HepG2 (cell line): ENCODE measurements around the gene PDK2. TPM values are rescaled to one million over a fixed set of nuclear protein-coding genes. Genes with fewer than 3 reads are reported as not detected.
A peak's percentile ranks its signal among the peaks of the same experiment; 100 is the strongest.

ENCODE experiments used
- ARNTL ChIP-seq: sonication (generic); formaldehyde crosslinking; IDR thresholded peaks from 2 replicates; pipeline ENCODE4 v1.4.0; 2020; ENCODE audit warnings: mild to moderate bottlenecking, missing genetic modification reagents
- CBX5 ChIP-seq: sonication (generic); formaldehyde crosslinking; IDR thresholded peaks from 2 replicates; pipeline ENCODE4 v1.4.0; 2020; ENCODE audit warnings: missing genetic modification reagents, borderline replicate concordance
- EED ChIP-seq: sonication (generic); formaldehyde crosslinking; IDR thresholded peaks from 2 replicates; pipeline ENCODE4 v1.5.0; 2020; ENCODE audit warnings: mild to moderate bottlenecking, missing genetic modification reagents
- EP300 ChIP-seq, 3 experiments: sonication (generic) in 1 of 3; formaldehyde crosslinking in 1 of 3; IDR thresholded peaks; 2 replicates each; pipeline versions ENCODE4 v1.5.1 to v1.6.1; 2011 to 2020; ENCODE audit warnings: low read depth in 2 of 3, low read length in 2 of 3, borderline replicate concordance in 1 of 3, improper control_type of control experiment in 1 of 3, mild to moderate bottlenecking in 1 of 3, missing genetic modification reagents in 1 of 3, moderate library complexity in 1 of 3
- RFX1 ChIP-seq: fragments of 450-650 bp; IDR thresholded peaks from 2 replicates; pipeline ENCODE4 v1.6.1; 2017
- SOX5 ChIP-seq: IDR thresholded peaks from 2 replicates; pipeline ENCODE4 v1.6.1; 2016; ENCODE audit warnings: borderline replicate concordance
- STAG1 ChIP-seq: sonication (generic); formaldehyde crosslinking; IDR thresholded peaks from 2 replicates; pipeline ENCODE4 v1.4.0; 2020; ENCODE audit warnings: missing genetic modification reagents
- TBL1XR1 ChIP-seq: fragments of 150-350 bp; IDR thresholded peaks from 2 replicates; pipeline ENCODE4 v1.6.1; 2014; ENCODE audit warnings: borderline replicate concordance, low read length; ENCODE audit not compliant: partially characterized antibody
- ZFY ChIP-seq: sonication (generic); formaldehyde crosslinking; IDR thresholded peaks from 2 replicates; pipeline ENCODE4 v1.4.0; 2020; ENCODE audit warnings: missing genetic modification reagents
- ZNF180 ChIP-seq: sonication (generic); formaldehyde crosslinking; IDR thresholded peaks from 2 replicates; pipeline ENCODE4 v1.4.0; 2020; ENCODE audit warnings: low read depth, missing genetic modification reagents, borderline replicate concordance
- ZNF350 ChIP-seq: sonication (generic); formaldehyde crosslinking; IDR thresholded peaks from 2 replicates; pipeline ENCODE4 v1.4.0; 2020; ENCODE audit warnings: mild to moderate bottlenecking, low read depth, missing genetic modification reagents, borderline replicate concordance
- ZNF720 ChIP-seq: sonication (generic); formaldehyde crosslinking; IDR thresholded peaks from 2 replicates; pipeline ENCODE4 v1.4.0; 2020; ENCODE audit warnings: missing genetic modification reagents
- ZSCAN9 ChIP-seq: IDR thresholded peaks from 2 replicates; pipeline ENCODE4 v1.6.1; 2016; ENCODE audit warnings: borderline replicate concordance
- polyA plus RNA-seq, 8 experiments: library from polyadenylated mRNA; depleted of rRNA in 3 of 8; stranded (reverse) in 7 of 8; unstranded in 1 of 8; fragments of >200 nt; fragmentation: Illumina TruSeq in 4 of 8; extraction: Trizol in 4 of 8; gene quantifications; 2 replicates each; pipeline versions ENCODE4 v1.2.1 to v1.2.3, GENCODE V29; 2011 to 2016; ENCODE audit warnings: low read depth in 4 of 8, missing spikeins in 1 of 8, mixed read lengths in 1 of 8; ENCODE audit not compliant: insufficient read depth in 1 of 8
- total RNA-seq, 5 experiments: library from RNA; depleted of rRNA; stranded (reverse); fragments of >200 nt; fragmentation: Illumina TruSeq; extraction: Trizol; gene quantifications; 2 replicates each; pipeline ENCODE4 v1.2.3, GENCODE V29; 2016; ENCODE audit warnings: low read depth in 1 of 5
- TF ChIP-seq, protein P1 (sequence below): sonication (generic); formaldehyde crosslinking; IDR thresholded peaks from 2 replicates; pipeline ENCODE4 v1.4.0; 2020; ENCODE audit warnings: missing genetic modification reagents
- TF ChIP-seq, protein P2 (sequence below): sonication (generic); formaldehyde crosslinking; IDR thresholded peaks from 2 replicates; pipeline ENCODE4 v1.4.0; 2020; ENCODE audit warnings: missing genetic modification reagents
- TF ChIP-seq, protein P3 (sequence below): sonication (generic); formaldehyde crosslinking; conservative IDR thresholded peaks from 2 replicates; pipeline ENCODE4 v1.4.0; 2020; ENCODE audit warnings: missing genetic modification reagents
- TF ChIP-seq, protein P4 (sequence below): sonication (generic); formaldehyde crosslinking; IDR thresholded peaks from 2 replicates; pipeline ENCODE4 v1.5.0; 2020; ENCODE audit warnings: mild to moderate bottlenecking, missing genetic modification reagents

Gene PDK2
- total and polyA plus RNA-seq, 2 of the 13 experiments (the other 11 are each of a cell fraction or from before 2014, with no cell fraction given) = 18.5 to 59.7 TPM

DNA sequence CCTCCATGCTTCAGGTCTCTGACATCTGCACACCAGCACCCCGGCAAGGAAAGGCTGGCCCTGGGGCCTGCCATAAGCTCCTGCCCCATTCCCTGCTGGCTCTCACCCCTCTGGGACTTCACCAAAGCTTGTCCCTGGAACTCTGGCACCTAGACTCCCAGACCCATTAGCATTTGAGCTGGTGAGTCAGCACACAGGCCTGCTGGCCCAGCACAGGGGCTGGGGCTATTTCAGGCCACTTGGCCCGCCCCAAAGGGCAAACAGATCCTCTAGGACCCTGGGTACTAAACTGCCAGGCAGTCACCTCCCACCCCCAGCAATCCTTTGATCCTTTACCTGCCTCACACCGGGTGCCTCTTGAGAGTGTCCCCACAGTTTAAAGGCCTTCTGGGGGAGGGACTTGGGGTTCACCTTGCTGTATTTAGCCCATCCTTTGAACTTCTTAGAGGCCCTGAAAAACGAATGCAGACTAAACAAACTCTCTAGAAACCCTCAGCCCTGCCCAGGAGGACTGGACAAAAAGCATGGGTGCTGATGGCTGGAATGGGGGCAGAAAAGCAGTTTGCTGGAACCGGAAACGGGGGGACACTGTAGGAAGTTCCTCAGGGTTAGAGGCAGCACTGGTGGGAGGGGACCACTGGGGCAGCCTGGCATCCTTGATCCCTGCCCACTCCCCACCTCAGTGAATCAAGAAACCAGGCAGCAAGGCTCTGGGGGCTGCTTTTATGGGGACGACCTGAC, 38.0 kb downstream of the PDK2 start (continued):
- TF ChIP-seq, protein P1, sequence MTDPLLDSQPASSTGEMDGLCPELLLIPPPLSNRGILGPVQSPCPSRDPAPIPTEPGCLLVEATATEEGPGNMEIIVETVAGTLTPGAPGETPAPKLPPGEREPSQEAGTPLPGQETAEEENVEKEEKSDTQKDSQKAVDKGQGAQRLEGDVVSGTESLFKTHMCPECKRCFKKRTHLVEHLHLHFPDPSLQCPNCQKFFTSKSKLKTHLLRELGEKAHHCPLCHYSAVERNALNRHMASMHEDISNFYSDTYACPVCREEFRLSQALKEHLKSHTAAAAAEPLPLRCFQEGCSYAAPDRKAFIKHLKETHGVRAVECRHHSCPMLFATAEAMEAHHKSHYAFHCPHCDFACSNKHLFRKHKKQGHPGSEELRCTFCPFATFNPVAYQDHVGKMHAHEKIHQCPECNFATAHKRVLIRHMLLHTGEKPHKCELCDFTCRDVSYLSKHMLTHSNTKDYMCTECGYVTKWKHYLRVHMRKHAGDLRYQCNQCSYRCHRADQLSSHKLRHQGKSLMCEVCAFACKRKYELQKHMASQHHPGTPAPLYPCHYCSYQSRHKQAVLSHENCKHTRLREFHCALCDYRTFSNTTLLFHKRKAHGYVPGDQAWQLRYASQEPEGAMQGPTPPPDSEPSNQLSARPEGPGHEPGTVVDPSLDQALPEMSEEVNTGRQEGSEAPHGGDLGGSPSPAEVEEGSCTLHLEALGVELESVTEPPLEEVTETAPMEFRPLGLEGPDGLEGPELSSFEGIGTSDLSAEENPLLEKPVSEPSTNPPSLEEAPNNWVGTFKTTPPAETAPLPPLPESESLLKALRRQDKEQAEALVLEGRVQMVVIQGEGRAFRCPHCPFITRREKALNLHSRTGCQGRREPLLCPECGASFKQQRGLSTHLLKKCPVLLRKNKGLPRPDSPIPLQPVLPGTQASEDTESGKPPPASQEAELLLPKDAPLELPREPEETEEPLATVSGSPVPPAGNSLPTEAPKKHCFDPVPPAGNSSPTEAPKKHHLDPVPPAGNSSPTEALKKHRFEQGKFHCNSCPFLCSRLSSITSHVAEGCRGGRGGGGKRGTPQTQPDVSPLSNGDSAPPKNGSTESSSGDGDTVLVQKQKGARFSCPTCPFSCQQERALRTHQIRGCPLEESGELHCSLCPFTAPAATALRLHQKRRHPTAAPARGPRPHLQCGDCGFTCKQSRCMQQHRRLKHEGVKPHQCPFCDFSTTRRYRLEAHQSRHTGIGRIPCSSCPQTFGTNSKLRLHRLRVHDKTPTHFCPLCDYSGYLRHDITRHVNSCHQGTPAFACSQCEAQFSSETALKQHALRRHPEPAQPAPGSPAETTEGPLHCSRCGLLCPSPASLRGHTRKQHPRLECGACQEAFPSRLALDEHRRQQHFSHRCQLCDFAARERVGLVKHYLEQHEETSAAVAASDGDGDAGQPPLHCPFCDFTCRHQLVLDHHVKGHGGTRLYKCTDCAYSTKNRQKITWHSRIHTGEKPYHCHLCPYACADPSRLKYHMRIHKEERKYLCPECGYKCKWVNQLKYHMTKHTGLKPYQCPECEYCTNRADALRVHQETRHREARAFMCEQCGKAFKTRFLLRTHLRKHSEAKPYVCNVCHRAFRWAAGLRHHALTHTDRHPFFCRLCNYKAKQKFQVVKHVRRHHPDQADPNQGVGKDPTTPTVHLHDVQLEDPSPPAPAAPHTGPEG (CRISPR knock-in tag) = no peak
- TF ChIP-seq EED (CRISPR knock-in tag) (no peak), TBL1XR1 (no peak), ZNF350 (CRISPR knock-in tag) (no peak), RFX1 (no peak), STAG1 (no peak), ZNF720 (CRISPR knock-in tag) (no peak), ZSCAN9 (CRISPR knock-in tag) (no peak), ARNTL (no peak), SOX5 (CRISPR knock-in tag) (no peak; the same call in 1 of the 2 replicates), ZFY (peak; percentile 56; the same call in 1 of the 2 replicates), ZNF180 (no peak), CBX5 (CRISPR knock-in tag) (peak; percentile 44; the same call in 1 of the 2 replicates), EP300 (IDR thresholded peaks at IDR 0.05; ENCODE audit: low read depth in 2 of 2, low read length in 2 of 2) (peak; percentile 67; a peak in 2 of 4 replicates), EP300 (CRISPR knock-in tag; IDR thresholded peaks at IDR 0.05; ENCODE audit: borderline replicate concordance) (0 out of 2 replicates have a peak, but pooled peaks have one; percentile 15)
- TF ChIP-seq, protein P2, sequence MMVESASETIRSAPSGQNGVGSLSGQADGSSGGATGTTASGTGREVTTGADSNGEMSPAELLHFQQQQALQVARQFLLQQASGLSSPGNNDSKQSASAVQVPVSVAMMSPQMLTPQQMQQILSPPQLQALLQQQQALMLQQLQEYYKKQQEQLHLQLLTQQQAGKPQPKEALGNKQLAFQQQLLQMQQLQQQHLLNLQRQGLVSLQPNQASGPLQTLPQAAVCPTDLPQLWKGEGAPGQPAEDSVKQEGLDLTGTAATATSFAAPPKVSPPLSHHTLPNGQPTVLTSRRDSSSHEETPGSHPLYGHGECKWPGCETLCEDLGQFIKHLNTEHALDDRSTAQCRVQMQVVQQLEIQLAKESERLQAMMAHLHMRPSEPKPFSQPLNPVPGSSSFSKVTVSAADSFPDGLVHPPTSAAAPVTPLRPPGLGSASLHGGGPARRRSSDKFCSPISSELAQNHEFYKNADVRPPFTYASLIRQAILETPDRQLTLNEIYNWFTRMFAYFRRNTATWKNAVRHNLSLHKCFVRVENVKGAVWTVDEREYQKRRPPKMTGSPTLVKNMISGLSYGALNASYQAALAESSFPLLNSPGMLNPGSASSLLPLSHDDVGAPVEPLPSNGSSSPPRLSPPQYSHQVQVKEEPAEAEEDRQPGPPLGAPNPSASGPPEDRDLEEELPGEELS = peak; percentile 32; the same call in 1 of the 2 replicates
- TF ChIP-seq, protein P3, sequence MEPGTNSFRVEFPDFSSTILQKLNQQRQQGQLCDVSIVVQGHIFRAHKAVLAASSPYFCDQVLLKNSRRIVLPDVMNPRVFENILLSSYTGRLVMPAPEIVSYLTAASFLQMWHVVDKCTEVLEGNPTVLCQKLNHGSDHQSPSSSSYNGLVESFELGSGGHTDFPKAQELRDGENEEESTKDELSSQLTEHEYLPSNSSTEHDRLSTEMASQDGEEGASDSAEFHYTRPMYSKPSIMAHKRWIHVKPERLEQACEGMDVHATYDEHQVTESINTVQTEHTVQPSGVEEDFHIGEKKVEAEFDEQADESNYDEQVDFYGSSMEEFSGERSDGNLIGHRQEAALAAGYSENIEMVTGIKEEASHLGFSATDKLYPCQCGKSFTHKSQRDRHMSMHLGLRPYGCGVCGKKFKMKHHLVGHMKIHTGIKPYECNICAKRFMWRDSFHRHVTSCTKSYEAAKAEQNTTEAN (CRISPR knock-in tag) = 0 out of 2 replicates have a peak, but pooled peaks have one; percentile 46
- TF ChIP-seq, protein P4, sequence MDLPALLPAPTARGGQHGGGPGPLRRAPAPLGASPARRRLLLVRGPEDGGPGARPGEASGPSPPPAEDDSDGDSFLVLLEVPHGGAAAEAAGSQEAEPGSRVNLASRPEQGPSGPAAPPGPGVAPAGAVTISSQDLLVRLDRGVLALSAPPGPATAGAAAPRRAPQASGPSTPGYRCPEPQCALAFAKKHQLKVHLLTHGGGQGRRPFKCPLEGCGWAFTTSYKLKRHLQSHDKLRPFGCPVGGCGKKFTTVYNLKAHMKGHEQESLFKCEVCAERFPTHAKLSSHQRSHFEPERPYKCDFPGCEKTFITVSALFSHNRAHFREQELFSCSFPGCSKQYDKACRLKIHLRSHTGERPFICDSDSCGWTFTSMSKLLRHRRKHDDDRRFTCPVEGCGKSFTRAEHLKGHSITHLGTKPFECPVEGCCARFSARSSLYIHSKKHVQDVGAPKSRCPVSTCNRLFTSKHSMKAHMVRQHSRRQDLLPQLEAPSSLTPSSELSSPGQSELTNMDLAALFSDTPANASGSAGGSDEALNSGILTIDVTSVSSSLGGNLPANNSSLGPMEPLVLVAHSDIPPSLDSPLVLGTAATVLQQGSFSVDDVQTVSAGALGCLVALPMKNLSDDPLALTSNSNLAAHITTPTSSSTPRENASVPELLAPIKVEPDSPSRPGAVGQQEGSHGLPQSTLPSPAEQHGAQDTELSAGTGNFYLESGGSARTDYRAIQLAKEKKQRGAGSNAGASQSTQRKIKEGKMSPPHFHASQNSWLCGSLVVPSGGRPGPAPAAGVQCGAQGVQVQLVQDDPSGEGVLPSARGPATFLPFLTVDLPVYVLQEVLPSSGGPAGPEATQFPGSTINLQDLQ = no peak
